Measurements from ENCODE around the gene ATG16L1. TPM values are rescaled to one million over a fixed set of nuclear protein-coding genes. Genes with fewer than 3 reads are reported as not detected.

The ATG16L1 gene
- total RNA-seq, 1 donor: 29.3 TPM

GRCh38 chr2:233210843-233211547, 40.5 kb upstream of the ATG16L1 start:
- H3K36me3 ChIP-seq (ENCODE audit: insufficient read depth, low read length): no peaks in the 10 kb centered on the region
- peak overlapping the region; percentile 90 for H2AFZ ChIP-seq (ENCODE audit: low read length)
- peak overlapping the region; percentile 63 for H3K4me3 ChIP-seq (ENCODE audit: insufficient read depth, low read length)
- peaks cover 27% of the 10 kb centered on the region for H3K27me3 ChIP-seq (ENCODE audit: insufficient read depth, low read length)
- no peak for TF ChIP-seq CTCF (IDR thresholded peaks at IDR 0.05; ENCODE audit: extremely low read depth, low read depth, low read length)
- H3K4me1 ChIP-seq (ENCODE audit: insufficient read depth, low read length): peaks cover 17% of the 10 kb centered on the region
- DNase-seq (ENCODE audit: insufficient read length, low spot score, missing footprints): peak; percentile 98
- peaks cover 9% of the 10 kb centered on the region for H4K20me1 ChIP-seq (ENCODE audit: insufficient read depth, low read length)
- no peak overlapping the region for H3K27ac ChIP-seq (ENCODE audit: low read depth, low read length)
- no peaks in the 10 kb centered on the region for H3K9me3 ChIP-seq (ENCODE audit: low read depth, low read length)
- no peaks in the 10 kb centered on the region for H3K79me2 ChIP-seq (ENCODE audit: insufficient read depth, low read length)
- H3K4me2 ChIP-seq (ENCODE audit: insufficient read depth, low read length): peak overlapping the region; percentile 94

- Histone ChIP-seq H3K36me3 (ENCODE audit: insufficient read depth, low read length) (no peaks in the 10 kb centered on the region), H3K79me2 (ENCODE audit: insufficient read depth, low read length) (no peaks in the 10 kb centered on the region), H3K4me2 (ENCODE audit: insufficient read depth, low read length) (peak overlapping the region; percentile 94), H3K4me3 (ENCODE audit: insufficient read depth, low read length) (peak overlapping the region; percentile 63), H2AFZ (ENCODE audit: low read length) (peak overlapping the region; percentile 90), H4K20me1 (ENCODE audit: insufficient read depth, low read length) (peaks cover 9% of the 10 kb centered on the region), H3K4me1 (ENCODE audit: insufficient read depth, low read length) (peaks cover 17% of the 10 kb centered on the region), H3K27ac (ENCODE audit: low read depth, low read length) (no peak overlapping the region), H3K9me3 (ENCODE audit: low read depth, low read length) (no peaks in the 10 kb centered on the region), H3K27me3 (ENCODE audit: insufficient read depth, low read length) (peaks cover 27% of the 10 kb centered on the region)
- DNase-seq (ENCODE audit: insufficient read length, low spot score, missing footprints): no peak
- no peak for TF ChIP-seq CTCF (IDR thresholded peaks at IDR 0.05; ENCODE audit: extremely low read depth, low read depth, low read length)
These were observed 40.0 kb upstream of the ATG16L1 start for GRCh38 chr2:233211548-233211895.

GRCh38 chr2:233213011-233213410, 38.5 kb upstream of the ATG16L1 start:
- no peak for TF ChIP-seq CTCF (IDR thresholded peaks at IDR 0.05; ENCODE audit: extremely low read depth, low read depth, low read length)
- peaks cover 9% of the 10 kb centered on the region for H4K20me1 ChIP-seq (ENCODE audit: insufficient read depth, low read length)

GRCh38 chr2:233213975-233214374, 37.5 kb upstream of the ATG16L1 start:
- Histone ChIP-seq H3K4me1 (ENCODE audit: insufficient read depth, low read length) (peaks cover 17% of the 10 kb centered on the region), H3K27ac (ENCODE audit: low read depth, low read length) (no peak overlapping the region), H3K4me2 (ENCODE audit: insufficient read depth, low read length) (no peak overlapping the region), H3K36me3 (ENCODE audit: insufficient read depth, low read length) (no peaks in the 10 kb centered on the region), H3K27me3 (ENCODE audit: insufficient read depth, low read length) (peaks cover 12% of the 10 kb centered on the region), H4K20me1 (ENCODE audit: insufficient read depth, low read length) (peaks cover 9% of the 10 kb centered on the region), H3K4me3 (ENCODE audit: insufficient read depth, low read length) (no peak overlapping the region), H2AFZ (ENCODE audit: low read length) (no peak overlapping the region), H3K79me2 (ENCODE audit: insufficient read depth, low read length) (no peaks in the 10 kb centered on the region), H3K9me3 (ENCODE audit: low read depth, low read length) (no peaks in the 10 kb centered on the region)
- no peak for DNase-seq (ENCODE audit: insufficient read length, low spot score, missing footprints)
- no peak for TF ChIP-seq CTCF (IDR thresholded peaks at IDR 0.05; ENCODE audit: extremely low read depth, low read depth, low read length)

More at GRCh38 chr2:233213011-233213410, 38.5 kb upstream of the ATG16L1 start:
- no peak overlapping the region for H3K4me3 ChIP-seq (ENCODE audit: insufficient read depth, low read length)
- H2AFZ ChIP-seq (ENCODE audit: low read length): no peak overlapping the region
- H3K79me2 ChIP-seq (ENCODE audit: insufficient read depth, low read length): no peaks in the 10 kb centered on the region
- H3K4me2 ChIP-seq (ENCODE audit: insufficient read depth, low read length): no peak overlapping the region
- peaks cover 22% of the 10 kb centered on the region for H3K27me3 ChIP-seq (ENCODE audit: insufficient read depth, low read length)
- peaks cover 17% of the 10 kb centered on the region for H3K4me1 ChIP-seq (ENCODE audit: insufficient read depth, low read length)
- no peak for DNase-seq (ENCODE audit: insufficient read length, low spot score, missing footprints)
- H3K36me3 ChIP-seq (ENCODE audit: insufficient read depth, low read length): no peaks in the 10 kb centered on the region
- no peak overlapping the region for H3K27ac ChIP-seq (ENCODE audit: low read depth, low read length)
- H3K9me3 ChIP-seq (ENCODE audit: low read depth, low read length): no peaks in the 10 kb centered on the region

All from osteoblast (primary cell).